Esophagus squamous epithelium (tissue), 5 donors: ENCODE data around the gene KCNJ12. TPM values are rescaled to one million over a fixed set of nuclear protein-coding genes. Genes with fewer than 3 reads are reported as not detected.
"Not testable (repeated sequence)": the region's sequence is repeated elsewhere in the genome, so short reads cannot be mapped to it uniquely, and the experiment has no call there.

Experiments used
- DNase-seq: peaks from one replicate; lab custom pipeline; 2025; lab: John Stamatoyannopoulos, UW
- H3K27ac ChIP-seq, 4 donors: fragments of 200-600 bp; sonication (generic); one replicate each; pipeline ENCODE4 v1.5.1; 2016 to 2019; ENCODE audit warnings: mild to moderate bottlenecking in 1 of 4
- H3K27me3 ChIP-seq, 4 donors: fragments of 200-600 bp; sonication (generic); 1 replicate in 3 of 4; 2 replicates in 1 of 4; pipeline versions ENCODE4 v1.5.1 to v1.6.0; 2017 to 2021; ENCODE audit warnings: antibody characterized with exemption in 1 of 4
- H3K36me3 ChIP-seq, 3 donors: fragments of 200-600 bp; sonication (generic); one replicate each; pipeline ENCODE4 v1.5.1; 2016 to 2019
- H3K4me1 ChIP-seq, 3 donors: fragments of 200-600 bp; sonication (generic); one replicate each; pipeline ENCODE4 v1.5.1; 2017 to 2019
- H3K4me3 ChIP-seq, 4 donors: fragments of 200-600 bp; sonication (generic); 1 replicate in 3 of 4; 2 replicates in 1 of 4; pipeline ENCODE4 v1.5.1; 2016 to 2019; ENCODE audit warnings: mild to moderate bottlenecking in 2 of 4, moderate library complexity in 1 of 4
- H3K9me3 ChIP-seq, 3 donors: fragments of 200-600 bp; sonication (generic); one replicate each; pipeline ENCODE4 v1.5.1; 2016 to 2019
- POLR2A ChIP-seq, 4 donors: fragments of 450-650 bp; IDR thresholded peaks; one replicate each; pipeline ENCODE4 v1.6.1; 2017; ENCODE audit warnings: antibody characterized with exemption in 4 of 4, mild to moderate bottlenecking in 4 of 4, moderate library complexity in 3 of 4
- WGBS, 2 donors: methylation state at CpG; one replicate each; pipeline ENCODE4 v1.1.5; 2018; 5-methylcytosine and 5-hydroxymethylcytosine counted together
- intact Hi-C: fragments of 100-400 bp; cut with DNase I; formaldehyde crosslinking; loops from one replicate; pipeline ENCODE4 v1.15.0; 2022
- total RNA-seq, 4 donors: library from RNA; depleted of rRNA; stranded (reverse); fragments of >200 nt; gene quantifications; one replicate each; pipeline ENCODE4 v1.1.0, GENCODE V29; 2016
- TF ChIP-seq, protein P1 (sequence below), 6 experiments: fragments of 450-650 bp in 4 of 6; fragments of 200-600 bp in 2 of 6; sonication (generic) in 2 of 6; IDR thresholded peaks; one replicate each; pipeline ENCODE4 v1.5.1; 2016 to 2019; ENCODE audit warnings: antibody characterized with exemption in 6 of 6, mild to moderate bottlenecking in 4 of 6, moderate library complexity in 4 of 6
- donor health status: DM: yes; HTN: yes; CAD: no.

KCNJ12 gene
- total RNA-seq, 4 donors from 2014 or later = 0.09 to 0.73 (median 0.38) TPM; not detected in 1

GRCh38 chr17:21347660-21348059, 28.5 kb upstream of the KCNJ12 start:
- H3K4me3 ChIP-seq, H3K4me1 ChIP-seq, DNase-seq, H3K27ac ChIP-seq, intact Hi-C loops, H3K9me3 ChIP-seq, H3K36me3 ChIP-seq, H3K27me3 ChIP-seq: not testable (repeated sequence)
- 80 to 90% methylated on average over 1 to 6 of the region's 6 CpGs for WGBS, 2 donors

DNA sequence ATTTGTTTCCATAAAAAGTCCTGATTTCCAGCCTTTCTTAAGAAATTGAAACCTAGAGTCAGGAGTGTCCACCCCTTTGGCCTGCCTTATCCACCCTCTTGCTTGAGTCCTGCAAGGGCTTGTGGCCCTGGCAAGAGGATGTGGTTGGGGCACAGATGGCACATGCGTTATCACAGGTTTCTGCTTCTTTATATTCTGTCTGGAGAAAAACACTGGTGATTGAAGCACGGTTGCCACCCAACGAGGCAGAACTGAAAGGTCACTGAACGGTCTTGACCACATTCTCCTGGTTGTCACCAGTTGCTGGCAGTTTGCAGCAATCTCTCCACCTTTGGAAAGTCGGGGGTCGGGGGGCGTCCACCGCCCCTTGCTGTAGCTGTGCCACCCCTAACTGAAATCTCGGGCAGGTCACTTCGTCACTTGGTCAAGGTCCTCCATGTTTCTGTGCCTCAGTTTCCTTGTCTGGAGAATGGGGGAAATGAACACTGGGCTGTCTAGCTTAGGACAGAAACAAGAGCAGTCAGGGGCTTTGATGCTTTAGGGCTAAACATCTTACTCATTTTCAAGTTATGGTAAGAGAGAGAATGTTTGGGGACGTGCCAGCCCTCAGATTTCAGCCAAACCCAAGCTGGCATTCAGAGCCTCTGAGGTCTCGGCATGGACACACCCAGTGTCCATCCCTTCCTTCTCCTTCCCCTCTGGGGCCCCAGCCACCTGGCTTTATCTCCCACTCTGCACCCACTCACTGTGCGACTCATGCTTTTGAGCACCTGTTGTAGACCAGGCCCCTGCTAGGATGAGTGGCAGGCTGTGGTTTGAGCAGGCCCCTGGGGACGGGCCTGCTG, 27.9 kb upstream of the KCNJ12 start:
- H3K9me3 ChIP-seq, H3K4me1 ChIP-seq, H3K27ac ChIP-seq, intact Hi-C loops, H3K36me3 ChIP-seq, DNase-seq, H3K27me3 ChIP-seq, H3K4me3 ChIP-seq: not testable (repeated sequence)
- 50% methylated on average over 2 of the region's 14 CpGs; no CpG with 5 or more reads in 1 of the 2 donors for WGBS, 2 donors

GRCh38 chr17:21348926-21349261, 27.3 kb upstream of the KCNJ12 start:
- H3K4me3 ChIP-seq, H3K27ac ChIP-seq, H3K36me3 ChIP-seq, H3K27me3 ChIP-seq, DNase-seq, H3K4me1 ChIP-seq, intact Hi-C loops, H3K9me3 ChIP-seq: not testable (repeated sequence)
- WGBS, 2 donors = no CpG with 5 or more reads among the region's 7 CpGs

GRCh38 chr17:21349358-21350050, 26.7 kb upstream of the KCNJ12 start:
- intact Hi-C loops, H3K4me1 ChIP-seq, H3K27me3 ChIP-seq, H3K9me3 ChIP-seq, H3K36me3 ChIP-seq, DNase-seq, H3K4me3 ChIP-seq, H3K27ac ChIP-seq: not testable (repeated sequence)
- 81% methylated on average over 3 of the region's 6 CpGs; no CpG with 5 or more reads in 1 of the 2 donors for WGBS, 2 donors

GRCh38 chr17:21350495-21350894, 25.7 kb upstream of the KCNJ12 start:
- H3K4me3 ChIP-seq, intact Hi-C loops, H3K27me3 ChIP-seq, H3K36me3 ChIP-seq, H3K9me3 ChIP-seq, H3K27ac ChIP-seq, DNase-seq, H3K4me1 ChIP-seq: not testable (repeated sequence)
- whole genome bisulfite sequencing, 2 donors = 72 to 82% methylated on average over 2 to 4 of the region's 19 CpGs

DNA sequence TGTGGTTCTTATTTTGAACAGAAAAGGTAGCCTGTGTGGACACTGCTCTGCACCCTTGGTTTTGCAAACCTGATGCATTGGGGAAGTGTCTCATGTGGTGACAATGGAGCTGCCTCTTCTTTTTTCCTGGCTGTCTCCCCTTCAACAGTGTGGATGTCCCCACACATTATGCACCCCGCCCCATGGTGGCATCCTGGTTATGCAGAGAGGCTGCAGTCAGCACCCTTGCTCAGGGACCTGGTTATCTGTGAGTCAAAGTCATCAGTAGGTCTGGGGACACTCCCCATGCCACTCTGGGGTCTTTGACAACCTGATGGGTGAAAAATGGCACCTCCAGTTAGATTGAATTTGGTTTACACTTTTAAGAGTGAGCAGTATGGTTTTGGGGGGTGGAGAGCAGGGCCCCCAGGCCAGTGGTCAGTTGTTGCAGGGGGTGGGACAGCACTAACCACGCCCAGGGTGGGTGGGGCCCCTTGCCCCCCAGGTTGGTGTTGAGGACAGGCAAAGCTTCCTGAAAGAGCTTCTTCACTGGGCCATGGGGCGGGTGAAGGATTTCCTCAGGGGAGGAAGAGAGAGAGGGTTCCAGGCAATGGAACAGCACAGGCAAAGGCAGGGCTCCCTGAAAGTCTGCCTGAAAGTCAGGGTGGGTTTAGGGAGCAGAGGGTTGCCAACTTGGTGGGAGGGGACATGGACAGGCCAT, 24.6 kb upstream of the KCNJ12 start:
- intact Hi-C loops = no loop called here
- no peak for DNase-seq
- H3K27ac ChIP-seq = no peak overlapping the region
- no peak overlapping the region for H3K4me3 ChIP-seq
- no peaks in the 10 kb centered on the region for H3K36me3 ChIP-seq
- no peaks in the 10 kb centered on the region for H3K4me1 ChIP-seq
- H3K9me3 ChIP-seq = no peaks in the 10 kb centered on the region
- TF ChIP-seq, protein P1, sequence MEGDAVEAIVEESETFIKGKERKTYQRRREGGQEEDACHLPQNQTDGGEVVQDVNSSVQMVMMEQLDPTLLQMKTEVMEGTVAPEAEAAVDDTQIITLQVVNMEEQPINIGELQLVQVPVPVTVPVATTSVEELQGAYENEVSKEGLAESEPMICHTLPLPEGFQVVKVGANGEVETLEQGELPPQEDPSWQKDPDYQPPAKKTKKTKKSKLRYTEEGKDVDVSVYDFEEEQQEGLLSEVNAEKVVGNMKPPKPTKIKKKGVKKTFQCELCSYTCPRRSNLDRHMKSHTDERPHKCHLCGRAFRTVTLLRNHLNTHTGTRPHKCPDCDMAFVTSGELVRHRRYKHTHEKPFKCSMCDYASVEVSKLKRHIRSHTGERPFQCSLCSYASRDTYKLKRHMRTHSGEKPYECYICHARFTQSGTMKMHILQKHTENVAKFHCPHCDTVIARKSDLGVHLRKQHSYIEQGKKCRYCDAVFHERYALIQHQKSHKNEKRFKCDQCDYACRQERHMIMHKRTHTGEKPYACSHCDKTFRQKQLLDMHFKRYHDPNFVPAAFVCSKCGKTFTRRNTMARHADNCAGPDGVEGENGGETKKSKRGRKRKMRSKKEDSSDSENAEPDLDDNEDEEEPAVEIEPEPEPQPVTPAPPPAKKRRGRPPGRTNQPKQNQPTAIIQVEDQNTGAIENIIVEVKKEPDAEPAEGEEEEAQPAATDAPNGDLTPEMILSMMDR (IDR thresholded peaks at IDR 0.05) = no peak
- WGBS, 2 donors = 66% methylated on average over 3 of the region's 3 CpGs; no CpG with 5 or more reads in 1 of the 2 donors
- H3K27me3 ChIP-seq = no peaks in the 10 kb centered on the region

DNA sequence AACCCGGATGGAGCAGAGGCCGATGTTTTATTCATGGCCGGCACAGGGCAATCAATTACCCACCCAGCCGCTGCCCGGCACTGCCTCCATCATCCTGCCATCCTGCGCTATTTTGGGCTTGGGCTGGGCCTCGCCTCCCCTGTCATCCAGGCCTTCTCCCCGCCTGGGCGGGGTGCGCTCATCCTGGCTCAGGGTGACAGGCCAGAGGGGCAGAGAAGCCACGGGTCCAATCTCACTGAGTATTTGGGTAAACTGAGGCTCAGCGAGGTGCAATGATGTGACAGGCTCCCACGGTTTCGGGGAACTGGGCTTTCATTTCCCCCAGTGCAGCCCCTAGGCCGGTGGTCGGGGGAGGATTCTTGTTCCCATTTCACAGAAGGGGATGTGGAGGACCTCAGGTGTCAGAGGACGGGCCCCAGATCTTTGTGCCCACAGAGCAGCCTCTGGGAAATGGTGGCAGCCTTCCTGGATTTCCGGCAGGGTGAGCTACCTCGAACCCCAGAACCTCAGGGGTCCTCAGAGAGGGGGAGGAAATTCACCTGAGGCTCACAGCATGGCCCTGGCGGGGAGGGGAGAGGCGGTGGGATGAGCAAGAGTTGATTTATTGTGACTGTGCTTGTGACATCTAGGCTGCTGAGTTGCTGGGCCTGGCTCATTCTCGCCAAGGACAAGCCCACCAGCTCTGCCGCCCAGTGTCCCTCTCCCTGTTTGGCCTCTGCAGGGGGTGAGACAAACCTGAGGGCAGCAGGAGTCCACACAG, 23.8 kb upstream of the KCNJ12 start:
- intact Hi-C loops = no loop called here
- no peaks in the 10 kb centered on the region for H3K9me3 ChIP-seq
- DNase-seq = no peak
- no peak overlapping the region for H3K27ac ChIP-seq
- no peaks in the 10 kb centered on the region for H3K36me3 ChIP-seq
- no peaks in the 10 kb centered on the region for H3K27me3 ChIP-seq
- WGBS, 2 donors = 84 to 100% methylated on average over 4 to 10 of the region's 23 CpGs
- TF ChIP-seq POLR2A (IDR thresholded peaks at IDR 0.05) = no peak
- TF ChIP-seq, protein P1 (IDR thresholded peaks at IDR 0.05) = no peak
- H3K4me3 ChIP-seq = no peak overlapping the region
- H3K4me1 ChIP-seq = no peaks in the 10 kb centered on the region
